Astrocyte (in vitro differentiated cells and primary cell): ENCODE data around the gene FCN2. TPM values are rescaled to one million over a fixed set of nuclear protein-coding genes. Genes with fewer than 3 reads are reported as not detected.
"Not testable (repeated sequence)": the region's sequence is repeated elsewhere in the genome, so short reads cannot be mapped to it uniquely, and the experiment has no call there.

Source experiments
- DNase-seq: peaks from one replicate; pipeline ENCODE4 v3.0.0-alpha.2; 2010; ENCODE audit warnings: low read depth
- FAIRE-seq: peaks from 2 replicates; lab custom pipeline; 2011; peaks lifted over from hg19 to GRCh38; lab: Jason Lieb, UNC
- H2AFZ ChIP-seq: 2 replicates; pipeline ENCODE4 v1.6.0; 2012; ENCODE audit warnings: low read depth, low read length, inconsistent platforms
- H3K27ac ChIP-seq: 2 replicates; pipeline ENCODE4 v1.5.1; 2011; ENCODE audit warnings: low read depth, low read length, inconsistent platforms
- H3K27me3 ChIP-seq: 2 replicates; pipeline ENCODE4 v1.6.0; 2011; ENCODE audit warnings: low read length, inconsistent platforms; ENCODE audit not compliant: insufficient read depth
- H3K36me3 ChIP-seq: 2 replicates; pipeline ENCODE4 v1.5.1; 2011; ENCODE audit warnings: low read length, inconsistent platforms; ENCODE audit not compliant: insufficient read depth
- H3K4me1 ChIP-seq: 2 replicates; pipeline ENCODE4 v1.5.1; 2011; ENCODE audit warnings: low read length, inconsistent platforms; ENCODE audit not compliant: insufficient read depth
- H3K4me2 ChIP-seq: 2 replicates; pipeline ENCODE4 v1.6.0; 2012; ENCODE audit warnings: low read length, inconsistent platforms
- H3K4me3 ChIP-seq: 2 replicates; pipeline ENCODE4 v1.5.1; 2011; ENCODE audit warnings: low read depth, mild to moderate bottlenecking, low read length, inconsistent platforms; ENCODE audit not compliant: insufficient read depth
- H3K79me2 ChIP-seq: 2 replicates; pipeline ENCODE4 v1.6.0; 2012; ENCODE audit warnings: mild to moderate bottlenecking, low read length, inconsistent platforms; ENCODE audit not compliant: insufficient read depth
- H3K9ac ChIP-seq: 2 replicates; pipeline ENCODE4 v1.6.0; 2012; ENCODE audit warnings: mild to moderate bottlenecking, low read length, inconsistent platforms
- H3K9me3 ChIP-seq: 2 replicates; pipeline ENCODE4 v1.5.1; 2012; ENCODE audit warnings: low read depth, mild to moderate bottlenecking, low read length, inconsistent platforms; ENCODE audit not compliant: insufficient read depth
- H4K20me1 ChIP-seq: 2 replicates; pipeline ENCODE4 v1.6.0; 2012; ENCODE audit warnings: low read length, inconsistent platforms; ENCODE audit not compliant: insufficient read depth
- H3K27ac Mint-ChIP-seq: one replicate; pipeline ENCODE4 v1.8.0; 2021; ENCODE audit warnings: mild to moderate bottlenecking, mixed read lengths; ENCODE audit not compliant: unreplicated experiment
- H3K27me3 Mint-ChIP-seq: one replicate; pipeline ENCODE4 v1.8.0; 2021; ENCODE audit warnings: low read depth, mixed read lengths; ENCODE audit not compliant: unreplicated experiment
- H3K36me3 Mint-ChIP-seq: one replicate; pipeline ENCODE4 v1.8.0; 2021; ENCODE audit warnings: low read depth, mixed read lengths; ENCODE audit not compliant: unreplicated experiment
- H3K4me1 Mint-ChIP-seq: one replicate; pipeline ENCODE4 v1.8.0; 2021; ENCODE audit warnings: low read depth, mixed read lengths; ENCODE audit not compliant: unreplicated experiment
- H3K4me3 Mint-ChIP-seq: one replicate; pipeline ENCODE4 v1.8.0; 2021; ENCODE audit warnings: mild to moderate bottlenecking, moderate library complexity, mixed read lengths; ENCODE audit not compliant: unreplicated experiment
- H3K9me3 Mint-ChIP-seq: one replicate; pipeline ENCODE4 v1.8.0; 2021; ENCODE audit warnings: mild to moderate bottlenecking, mixed read lengths; ENCODE audit not compliant: unreplicated experiment
- EZH2 ChIP-seq: IDR thresholded peaks from 2 replicates; pipeline ENCODE4 v1.6.1; 2012; ENCODE audit warnings: mild to moderate bottlenecking, low read length, inconsistent platforms; ENCODE audit not compliant: insufficient read depth
- total RNA-seq: library from RNA; stranded (reverse); gene quantifications from 2 replicates; pipeline ENCODE4 v1.2.1, GENCODE V29; 2021
- TF ChIP-seq, protein P1 (sequence below): IDR thresholded peaks from 2 replicates; pipeline ENCODE4 v1.5.1; 2011; ENCODE audit warnings: low read depth, mild to moderate bottlenecking, inconsistent platforms, low read length, moderate library complexity; ENCODE audit not compliant: insufficient read depth

Gene FCN2
- total RNA-seq, 1 donor from 2014 or later, result not detected

DNA sequence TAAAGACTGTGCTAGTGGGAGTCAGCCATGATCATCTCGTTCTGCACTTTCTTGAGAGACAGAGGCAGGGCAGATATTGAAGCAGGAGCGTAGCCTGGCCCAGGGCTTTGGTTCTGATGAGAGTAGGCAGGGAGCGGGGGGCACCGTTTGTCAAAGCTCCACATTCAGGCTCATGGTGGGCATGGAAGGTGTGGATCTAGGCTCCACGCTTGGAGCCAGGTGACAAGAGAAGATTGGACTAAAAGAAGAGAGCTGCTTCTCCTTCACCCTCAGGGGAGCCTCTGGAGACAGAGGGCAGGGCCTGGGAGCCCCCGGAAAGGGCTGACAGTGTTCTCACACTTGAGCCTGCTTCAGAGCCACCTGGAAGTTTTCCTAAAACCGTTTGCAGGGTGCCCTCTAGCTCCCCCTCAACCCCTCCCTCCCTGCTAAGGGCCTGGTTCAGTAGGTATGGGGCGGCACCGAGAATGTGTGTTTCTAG is 24.7 kb upstream of the FCN2 start:
- H2AFZ ChIP-seq, result no peak overlapping the region
- peaks cover 14% of the 10 kb centered on the region for H3K36me3 Mint-ChIP-seq
- TF ChIP-seq, protein P1, sequence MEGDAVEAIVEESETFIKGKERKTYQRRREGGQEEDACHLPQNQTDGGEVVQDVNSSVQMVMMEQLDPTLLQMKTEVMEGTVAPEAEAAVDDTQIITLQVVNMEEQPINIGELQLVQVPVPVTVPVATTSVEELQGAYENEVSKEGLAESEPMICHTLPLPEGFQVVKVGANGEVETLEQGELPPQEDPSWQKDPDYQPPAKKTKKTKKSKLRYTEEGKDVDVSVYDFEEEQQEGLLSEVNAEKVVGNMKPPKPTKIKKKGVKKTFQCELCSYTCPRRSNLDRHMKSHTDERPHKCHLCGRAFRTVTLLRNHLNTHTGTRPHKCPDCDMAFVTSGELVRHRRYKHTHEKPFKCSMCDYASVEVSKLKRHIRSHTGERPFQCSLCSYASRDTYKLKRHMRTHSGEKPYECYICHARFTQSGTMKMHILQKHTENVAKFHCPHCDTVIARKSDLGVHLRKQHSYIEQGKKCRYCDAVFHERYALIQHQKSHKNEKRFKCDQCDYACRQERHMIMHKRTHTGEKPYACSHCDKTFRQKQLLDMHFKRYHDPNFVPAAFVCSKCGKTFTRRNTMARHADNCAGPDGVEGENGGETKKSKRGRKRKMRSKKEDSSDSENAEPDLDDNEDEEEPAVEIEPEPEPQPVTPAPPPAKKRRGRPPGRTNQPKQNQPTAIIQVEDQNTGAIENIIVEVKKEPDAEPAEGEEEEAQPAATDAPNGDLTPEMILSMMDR, result no peak
- TF ChIP-seq EZH2, result no peak
- H3K4me1 Mint-ChIP-seq, result peaks cover 4% of the 10 kb centered on the region
- peak overlapping the region; percentile 44 for H3K27ac Mint-ChIP-seq
- DNase-seq (no peak), FAIRE-seq (no peak)
- H3K9me3 ChIP-seq, result peaks cover 3% of the 10 kb centered on the region
- H3K9ac ChIP-seq, result no peak overlapping the region
- no peak overlapping the region for H3K4me3 Mint-ChIP-seq
- H3K4me2 ChIP-seq, result no peak overlapping the region
- H3K4me1 ChIP-seq, result peaks cover 8% of the 10 kb centered on the region
- H4K20me1 ChIP-seq, result peaks cover 43% of the 10 kb centered on the region
- H3K27ac ChIP-seq, result no peak overlapping the region
- no peaks in the 10 kb centered on the region for H3K79me2 ChIP-seq
- peaks cover 4% of the 10 kb centered on the region for H3K27me3 Mint-ChIP-seq
- H3K9me3 Mint-ChIP-seq, result peaks cover 15% of the 10 kb centered on the region
- H3K4me3 ChIP-seq, result no peak overlapping the region
- no peaks in the 10 kb centered on the region for H3K27me3 ChIP-seq
- no peaks in the 10 kb centered on the region for H3K36me3 ChIP-seq

DNA sequence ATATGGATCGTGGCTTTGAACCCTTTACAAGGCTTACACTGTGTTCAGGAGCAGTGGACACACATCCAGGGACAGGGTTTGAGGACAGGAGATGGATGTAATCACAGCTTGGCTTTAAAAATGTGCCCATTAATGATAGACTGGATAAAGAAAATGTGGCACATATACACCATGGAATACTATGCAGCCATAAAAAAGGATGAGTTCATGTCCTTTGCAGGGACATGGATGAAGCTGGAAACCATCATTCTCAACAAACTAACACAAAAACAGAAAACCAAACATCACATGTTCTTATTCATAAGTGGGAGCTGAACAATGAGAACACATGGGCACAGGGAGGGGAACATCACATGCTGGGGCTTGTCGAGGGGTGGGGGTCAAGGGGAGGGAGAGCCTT is 23.2 kb upstream of the FCN2 start:
- not testable (repeated sequence) for H3K9ac ChIP-seq, H3K9me3 ChIP-seq, H3K27me3 Mint-ChIP-seq, H3K4me1 ChIP-seq, H3K4me1 Mint-ChIP-seq, H3K36me3 ChIP-seq, H3K79me2 ChIP-seq, H3K4me2 ChIP-seq, H2AFZ ChIP-seq, FAIRE-seq, H3K27me3 ChIP-seq, DNase-seq, H3K27ac ChIP-seq, H3K27ac Mint-ChIP-seq, H3K4me3 Mint-ChIP-seq, H3K4me3 ChIP-seq
- H4K20me1 ChIP-seq, result peaks cover 28% of the 10 kb centered on the region
- Mint-ChIP-seq H3K9me3 (peaks cover 15% of the 10 kb centered on the region), H3K36me3 (peaks cover 14% of the 10 kb centered on the region)

DNA sequence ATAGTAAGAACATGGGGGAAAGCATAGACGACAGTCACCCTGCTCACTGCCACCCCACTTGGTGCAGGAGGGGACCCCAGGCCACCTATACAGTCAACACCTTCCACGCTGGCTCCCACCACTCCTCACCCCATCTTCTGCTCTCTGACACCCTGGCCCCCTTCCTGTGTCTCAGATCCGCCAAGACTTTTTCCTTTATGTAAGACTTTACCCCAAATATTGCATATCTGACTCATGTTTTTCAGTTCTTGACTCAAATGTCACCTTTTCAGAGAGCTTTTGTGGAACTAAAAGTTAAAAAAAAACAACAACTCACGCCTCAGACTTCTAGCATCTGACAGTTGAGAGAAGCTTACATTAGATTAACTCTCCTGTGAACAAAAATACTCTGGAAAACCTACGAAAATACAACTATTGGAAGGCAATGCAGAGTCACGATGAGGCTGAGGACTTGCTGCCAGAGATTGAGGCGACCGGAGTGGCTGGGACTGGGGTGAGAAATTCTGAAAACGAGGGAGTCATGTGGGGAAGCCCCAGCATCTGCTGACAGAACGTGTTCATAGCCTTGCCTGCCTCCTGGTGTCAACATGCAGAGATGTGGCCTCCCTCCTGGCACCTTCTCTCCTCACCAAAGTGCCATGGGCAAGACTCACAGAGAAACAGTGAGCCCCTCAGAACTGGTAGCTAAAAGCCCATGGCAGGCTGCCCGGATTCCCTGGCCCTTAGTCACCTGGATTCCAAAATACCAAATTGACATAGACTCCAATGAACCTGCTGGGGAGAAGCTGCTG is 22.4 kb upstream of the FCN2 start:
- peaks cover 8% of the 10 kb centered on the region for H3K4me1 ChIP-seq
- H3K27me3 ChIP-seq, result no peaks in the 10 kb centered on the region
- Mint-ChIP-seq H3K9me3 (peaks cover 15% of the 10 kb centered on the region), H3K4me1 (peaks cover 4% of the 10 kb centered on the region), H3K36me3 (peaks cover 14% of the 10 kb centered on the region), H3K4me3 (no peak overlapping the region), H3K27ac (no peak overlapping the region), H3K27me3 (peaks cover 4% of the 10 kb centered on the region)
- no peak overlapping the region for H2AFZ ChIP-seq
- DNase-seq, result peak; percentile 56
- no peak for FAIRE-seq
- H3K4me2 ChIP-seq, result no peak overlapping the region
- no peak overlapping the region for H3K9ac ChIP-seq
- H3K27ac ChIP-seq, result no peak overlapping the region
- H4K20me1 ChIP-seq, result peaks cover 20% of the 10 kb centered on the region
- peaks cover 2% of the 10 kb centered on the region for H3K9me3 ChIP-seq
- TF ChIP-seq, protein P1, result no peak
- no peak for TF ChIP-seq EZH2
- H3K4me3 ChIP-seq, result no peak overlapping the region
- no peaks in the 10 kb centered on the region for H3K79me2 ChIP-seq
- no peaks in the 10 kb centered on the region for H3K36me3 ChIP-seq
